ENCODE measurements around the gene NRBF2.

NRBF2 gene

GRCh38 chr10:63165249-63165648 is 32.1 kb downstream of the NRBF2 start:
- DNase-seq: no peak

- DNase-seq: peak; percentile 67
Observed at GRCh38 chr10:63166742-63167258, 33.7 kb downstream of the NRBF2 start.

GRCh38 chr10:63168821-63169462 is 35.8 kb downstream of the NRBF2 start:
- no peak for DNase-seq

- DNase-seq: no peak
Observed at GRCh38 chr10:63169624-63170023, 36.5 kb downstream of the NRBF2 start.

- no peak for DNase-seq
Observed at GRCh38 chr10:63171255-63171855, 38.2 kb downstream of the NRBF2 start.

GRCh38 chr10:63171926-63172325 is 38.8 kb downstream of the NRBF2 start:
- no peak for DNase-seq

- DNase-seq: no peak
Observed at GRCh38 chr10:63173468-63174232, 40.5 kb downstream of the NRBF2 start.

GRCh38 chr10:63175534-63175933 is 42.4 kb downstream of the NRBF2 start:
- no peak for DNase-seq

GRCh38 chr10:63192826-63193225 is 59.7 kb downstream of the NRBF2 start:
- DNase-seq: no peak

GRCh38 chr10:63197344-63198092 is 64.4 kb downstream of the NRBF2 start:
- DNase-seq: no peak

- DNase-seq: no peak
Observed at GRCh38 chr10:63199716-63200115, 66.6 kb downstream of the NRBF2 start.

GRCh38 chr10:63200431-63200830 is 67.3 kb downstream of the NRBF2 start:
- DNase-seq: no peak

- no peak for DNase-seq
Observed at GRCh38 chr10:63201118-63201517, 68.0 kb downstream of the NRBF2 start.
